HCT116 (cell line): Measurements from ENCODE around the gene KLF17. TPM values are rescaled to one million over a fixed set of nuclear protein-coding genes. Genes with fewer than 3 reads are reported as not detected.

Experiments used
- ATAC-seq: fragments of 200-7000 bp; cut with Tn5 transposase; 2 replicates; pipeline ENCODE4 v1.9.1; 2020; ENCODE audit warnings: mild to moderate bottlenecking, moderate library complexity
- BruUV-seq: library from RNA; stranded (reverse); fragments of 400-500 nt; replicated peaks from 2 replicates; lab custom pipeline; 2021; lab: Mats Ljungman, UMichigan
- CTCF ChIA-PET: fragments of 300-600 bp; sonication (Branson Sonifier 250); formaldehyde crosslinking; loops from one replicate; lab custom pipeline; 2021; ENCODE audit warnings: antibody characterized with exemption; lab: Charles Lee
- POLR2A ChIA-PET: fragments of 300-600, 350-600 bp; sonication (Branson Sonifier 250); formaldehyde crosslinking; loops from one replicate; lab custom pipeline; 2021; ENCODE audit warnings: antibody characterized with exemption; lab: Charles Lee
- RAD21 ChIA-PET, 2 experiments: fragments of 300-600 bp; sonication (Branson Sonifier 250); formaldehyde crosslinking; loops; one replicate each; lab custom pipeline; 2023; ENCODE audit warnings: low total read pairs in 2 of 2; ENCODE audit not compliant: uncharacterized antibody in 2 of 2, unreplicated experiment in 2 of 2, low non-redundant PET in 1 of 2; lab: Charles Lee
- DNase-seq: peaks from one replicate; pipeline ENCODE4 v3.0.0-alpha.2; 2010; ENCODE audit warnings: low read depth, low spot score
- H2AFZ ChIP-seq: fragments of 200-600 bp; shearing (Covaris generic), sonication (generic); 2 replicates; pipeline ENCODE4 v1.6.1; 2017; ENCODE audit warnings: low read depth, mixed run types, mixed read lengths, antibody characterized with exemption, low read length; ENCODE audit not compliant: poor library complexity, severe bottlenecking
- H3K27ac ChIP-seq: 2 replicates; pipeline ENCODE4 v1.5.1; 2012; ENCODE audit warnings: low read depth, low read length
- H3K27me3 ChIP-seq: fragments of 200-600 bp; sonication (generic); 2 replicates; pipeline ENCODE4 v1.6.1; 2016; ENCODE audit warnings: mixed run types, low read length, mixed read lengths; ENCODE audit not compliant: insufficient read depth
- H3K36me3 ChIP-seq, 2 experiments: fragments of 200-500 bp in 1 of 2; fragments of 200-600 bp in 1 of 2; sonication (Bioruptor generic) in 1 of 2; sonication (generic) in 1 of 2; 2 replicates each; pipeline versions ENCODE4 v1.5.1 to v1.6.1; 2014 to 2016; ENCODE audit warnings: low read length in 2 of 2, inconsistent platforms in 1 of 2, mixed read lengths in 1 of 2, mixed run types in 1 of 2; ENCODE audit not compliant: insufficient read depth in 2 of 2, control insufficient read depth in 1 of 2
- H3K4me1 ChIP-seq, 2 experiments: fragments of 200-600 bp in 1 of 2; sonication (generic) in 1 of 2; 2 replicates each; pipeline versions ENCODE4 v1.5.1 to v1.6.1; 2012 to 2017; ENCODE audit warnings: low read length in 2 of 2, inconsistent platforms in 1 of 2, mild to moderate bottlenecking in 1 of 2, mixed read lengths in 1 of 2, mixed run types in 1 of 2, moderate library complexity in 1 of 2; ENCODE audit not compliant: insufficient read depth in 2 of 2, control insufficient read depth in 1 of 2
- H3K4me2 ChIP-seq: fragments of 200-600 bp; sonication (generic); 2 replicates; pipeline ENCODE4 v1.6.1; 2017; ENCODE audit warnings: mixed run types, low read length, mixed read lengths
- H3K4me3 ChIP-seq, 2 experiments: fragments of 200-600 bp in 1 of 2; sonication (generic) in 1 of 2; replicated peaks in 1 of 2; 2 replicates each; pipeline ENCODE4 v1.5.1; 2011 to 2016; ENCODE audit warnings: low read length in 2 of 2, control low read depth in 1 of 2, low read depth in 1 of 2, mild to moderate bottlenecking in 1 of 2, mixed read lengths in 1 of 2, mixed run types in 1 of 2
- H3K79me2 ChIP-seq: fragments of 200-600 bp; sonication (generic); 2 replicates; pipeline ENCODE4 v1.6.1; 2017; ENCODE audit warnings: mild to moderate bottlenecking, mixed run types, low read length, moderate library complexity, mixed read lengths; ENCODE audit not compliant: insufficient read depth
- H3K9ac ChIP-seq: fragments of 200-600 bp; sonication (generic); 2 replicates; pipeline ENCODE4 v1.6.1; 2016; ENCODE audit warnings: low read length, mixed read lengths
- H3K9me2 ChIP-seq: fragments of 200-600 bp; sonication (generic), shearing (Covaris generic); 2 replicates; pipeline ENCODE4 v1.6.1; 2017; ENCODE audit warnings: mixed run types, mild to moderate bottlenecking, moderate library complexity; ENCODE audit not compliant: insufficient read depth
- H3K9me3 ChIP-seq, 2 experiments: fragments of 200-500 bp in 1 of 2; fragments of 200-600 bp in 1 of 2; sonication (Bioruptor generic) in 1 of 2; sonication (generic) in 1 of 2; 2 replicates each; pipeline ENCODE4 v1.6.1; 2014 to 2017; ENCODE audit warnings: low read length in 2 of 2, mixed read lengths in 2 of 2, inconsistent platforms in 1 of 2, low read depth in 1 of 2, mild to moderate bottlenecking in 1 of 2, mixed run types in 1 of 2, moderate library complexity in 1 of 2; ENCODE audit not compliant: control insufficient read depth in 1 of 2, insufficient read depth in 1 of 2
- H4K20me1 ChIP-seq: fragments of 200-600 bp; sonication (generic), shearing (Covaris generic); 2 replicates; pipeline ENCODE4 v1.6.1; 2017; ENCODE audit warnings: mixed run types, mild to moderate bottlenecking, moderate library complexity; ENCODE audit not compliant: insufficient read depth
- CEBPB ChIP-seq: IDR thresholded peaks from 2 replicates; pipeline ENCODE4 v1.6.1; 2012; ENCODE audit warnings: low read depth
- CTCF ChIP-seq, 3 experiments: fragments of 200-600 bp in 1 of 3; sonication (generic) in 1 of 3; IDR thresholded peaks in 2 of 3; conservative IDR thresholded peaks in 1 of 3; 2 replicates each; pipeline ENCODE4 v1.5.1; 2012 to 2017; ENCODE audit warnings: low read depth in 2 of 3, low read length in 2 of 3, antibody characterized with exemption in 1 of 3, borderline replicate concordance in 1 of 3, control low read depth in 1 of 3, mild to moderate bottlenecking in 1 of 3, mixed read lengths in 1 of 3, mixed run types in 1 of 3, moderate library complexity in 1 of 3; ENCODE audit not compliant: insufficient read depth in 1 of 3
- EZH2 ChIP-seq: fragments of 200-600 bp; sonication (generic); IDR thresholded peaks from 2 replicates; pipeline ENCODE4 v1.6.1; 2017; ENCODE audit warnings: antibody characterized with exemption, mixed run types
- POLR2A ChIP-seq: IDR thresholded peaks from 2 replicates; pipeline ENCODE4 v1.7.0; 2011; ENCODE audit warnings: borderline replicate concordance; ENCODE audit not compliant: insufficient read depth, insufficient read length; ENCODE audit errors: extremely low read depth
- POLR2AphosphoS5 ChIP-seq: IDR thresholded peaks from 2 replicates; pipeline ENCODE4 v1.6.1; 2011; ENCODE audit warnings: mild to moderate bottlenecking, low read depth, low read length, moderate library complexity
- RAD21 ChIP-seq: IDR thresholded peaks from 2 replicates; pipeline ENCODE4 v1.6.1; 2012; ENCODE audit warnings: low read depth, mild to moderate bottlenecking
- ZFX ChIP-seq: fragments of 450-650 bp; IDR thresholded peaks from 2 replicates; pipeline ENCODE4 v1.6.1; 2017
- ZNF274 ChIP-seq: fragments of 200-500 bp; sonication (Bioruptor generic); IDR thresholded peaks from 2 replicates; pipeline ENCODE4 v1.6.1; 2014; ENCODE audit warnings: mild to moderate bottlenecking, low read depth, low read length, inconsistent platforms
- intact Hi-C: fragments of 100-400 bp; cut with micrococcal nuclease; formaldehyde crosslinking; loops from 2 replicates; pipeline ENCODE4 v1.10.0; 2022
- total RNA-seq: library from RNA; stranded (reverse); gene quantifications from one replicate; pipeline ENCODE4 v1.2.1, GENCODE V29; 2021; ENCODE audit not compliant: unreplicated experiment
- TF ChIP-seq, protein P1 (sequence below): IDR thresholded peaks from 2 replicates; pipeline ENCODE4 v1.6.1; 2012

The KLF17 gene
- total RNA-seq, 1 experiment from 2014 or later, result not detected

- Histone ChIP-seq H3K4me1 (no peaks in the 10 kb centered on the region), H3K4me3 (no peak overlapping the region), H3K4me2 (no peak overlapping the region), H3K27me3 (peaks cover 3% of the 10 kb centered on the region; the same call in 1 of the 2 replicates), H3K9me3 (no peaks in the 10 kb centered on the region), H3K9ac (no peak overlapping the region), H3K27ac (no peak overlapping the region), H2AFZ (no peak overlapping the region), H3K9me2 (no peaks in the 10 kb centered on the region), H3K36me3 (no peaks in the 10 kb centered on the region), H4K20me1 (no peaks in the 10 kb centered on the region), H3K79me2 (no peaks in the 10 kb centered on the region)
- ATAC-seq (no peak), DNase-seq (no peak)
- ChIA-PET CTCF (no interaction called here), POLR2A (no interaction called here), RAD21 (no interaction called here)
- intact Hi-C loops, result loop anchor here (10.0 kb wide), 1 partner anchor 553 kb away; no protein-coding TSS in a partner anchor
- BruUV-seq, result no TSS peak
- no peak for TF ChIP-seq ZNF274
- TF ChIP-seq POLR2A, result no peak
- no peak for TF ChIP-seq EZH2
- TF ChIP-seq, protein P1, sequence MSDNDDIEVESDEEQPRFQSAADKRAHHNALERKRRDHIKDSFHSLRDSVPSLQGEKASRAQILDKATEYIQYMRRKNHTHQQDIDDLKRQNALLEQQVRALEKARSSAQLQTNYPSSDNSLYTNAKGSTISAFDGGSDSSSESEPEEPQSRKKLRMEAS, result no peak
- no peak for TF ChIP-seq POLR2AphosphoS5
- no peak for TF ChIP-seq ZFX
- no peak for TF ChIP-seq RAD21
Measured at GRCh38 chr1:44101328-44101727, 17.3 kb upstream of the KLF17 start.

DNA sequence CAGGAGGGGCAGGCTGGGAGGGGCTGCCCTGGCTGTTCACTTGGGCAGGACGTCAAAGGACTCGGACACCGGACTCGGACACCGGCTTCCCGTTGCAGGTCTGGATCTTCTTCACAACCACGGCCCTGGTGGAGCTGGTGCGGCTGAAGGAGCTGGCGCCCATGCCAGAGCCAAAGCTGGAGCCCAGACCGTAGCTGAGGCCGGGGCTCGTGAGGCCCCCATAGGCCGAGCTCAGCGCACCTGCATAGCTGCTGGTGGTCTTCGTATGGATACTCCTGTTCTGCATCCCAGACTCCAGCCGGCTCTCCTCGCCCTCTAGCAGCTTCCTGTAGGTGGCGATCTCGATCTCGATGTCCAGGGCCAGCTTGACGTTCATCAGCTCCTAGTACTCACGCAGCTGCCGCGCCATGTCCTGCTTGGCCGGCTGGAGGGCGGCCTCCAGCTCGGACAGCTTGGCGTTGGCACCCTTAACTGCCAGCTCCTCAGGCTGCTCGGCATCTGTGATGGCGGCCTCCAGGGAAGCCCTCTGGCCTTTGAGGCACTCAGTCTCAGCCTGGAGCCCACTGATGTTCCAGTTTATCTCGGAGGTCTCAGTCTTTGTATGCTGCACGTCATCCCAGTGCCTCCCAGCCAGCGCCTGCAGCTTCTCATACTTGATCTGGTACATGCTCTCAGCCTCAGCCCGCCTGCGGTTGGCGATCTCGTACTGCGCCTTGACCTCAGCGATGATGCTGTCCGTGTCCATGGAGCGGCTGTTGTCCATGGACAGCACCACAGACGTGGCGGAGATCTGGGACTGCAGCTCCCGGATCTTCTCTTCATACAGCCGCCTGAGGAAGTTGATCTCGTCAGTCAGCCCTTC, 15.1 kb upstream of the KLF17 start:
- intact Hi-C loops, result loop anchor here (10.0 kb wide), 1 partner anchor 551 kb away; no protein-coding TSS in a partner anchor
- H4K20me1 ChIP-seq, result no peaks in the 10 kb centered on the region
- H2AFZ ChIP-seq, result no peak overlapping the region
- ChIA-PET CTCF (interaction anchor here (0.9 to 2.1 kb wide), 11 partner anchors 9 to 550 kb away, joined by 3 to 18 read pairs (median 4); partner anchors contain the start of gene DMAP1), POLR2A (interaction anchor here (1.7 kb wide), 1 partner anchor 618 kb away, joined by 4 read pairs; no protein-coding TSS in a partner anchor), RAD21 (interaction anchor here in 1 of 2 experiments (1.2 kb wide), 2 partner anchors 110 to 114 kb away, joined by 3 read pairs; partner anchors contain the start of gene DMAP1)
- H3K9ac ChIP-seq, result no peak overlapping the region
- peaks cover 5% of the 10 kb centered on the region; the same call in 1 of the 2 replicates for H3K27me3 ChIP-seq
- DNase-seq (peak; percentile 18), ATAC-seq (peak; percentile 53; the same call in 1 of the 2 replicates)
- H3K9me3 ChIP-seq, result no peaks in the 10 kb centered on the region
- peak; percentile 38 to 66 (median 64); a peak in 5 of 6 replicates for TF ChIP-seq CTCF (IDR thresholded peaks at IDR 0.05 in 2 of 3, conservative IDR thresholded peaks at IDR 0.05 in 1 of 3; ENCODE audit: borderline replicate concordance in 1 of 3, insufficient read depth in 1 of 3, low read depth in 2 of 3, low read length in 2 of 3)
- no peak for TF ChIP-seq CEBPB
- peak; percentile 63 for TF ChIP-seq RAD21
- no peak overlapping the region for H3K4me3 ChIP-seq
- H3K27ac ChIP-seq, result no peak overlapping the region
- H3K4me1 ChIP-seq, result 0 out of 4 replicates have a peak, but pooled peaks cover 0 to 3% of the 10 kb centered on the region in 2 experiments
- H3K9me2 ChIP-seq, result no peaks in the 10 kb centered on the region
- BruUV-seq, result no TSS peak
- no peak overlapping the region for H3K4me2 ChIP-seq
- no peaks in the 10 kb centered on the region for H3K36me3 ChIP-seq
- no peaks in the 10 kb centered on the region for H3K79me2 ChIP-seq
